Neural cell (in vitro differentiated cells): ENCODE results near the gene IRF1. TPM values are rescaled to one million over a fixed set of nuclear protein-coding genes. Genes with fewer than 3 reads are reported as not detected.

Experiments used
- H2AFZ ChIP-seq: fragments of 200-600, 300-800 bp; sonication (generic), shearing (Covaris generic); 2 replicates; pipeline ENCODE4 v1.6.0; 2014; ENCODE audit warnings: low read depth, mild to moderate bottlenecking, antibody characterized with exemption, low read length, moderate library complexity
- H3F3A ChIP-seq: fragments of 200-600 bp; shearing (Covaris generic); 2 replicates; pipeline ENCODE4 v1.6.1; 2016; ENCODE audit warnings: mild to moderate bottlenecking, moderate library complexity, mixed read lengths, antibody characterized with exemption, low read length; ENCODE audit not compliant: insufficient read depth, poor library complexity, severe bottlenecking
- H3K27ac ChIP-seq: fragments of 200-600, 300-800 bp; sonication (generic), shearing (Covaris generic); 2 replicates; pipeline ENCODE4 v1.5.1; 2014; ENCODE audit warnings: mild to moderate bottlenecking, low read length, moderate library complexity
- H3K27me3 ChIP-seq: fragments of 300-800, 200-600 bp; sonication (generic), shearing (Covaris generic); 2 replicates; pipeline ENCODE4 v1.6.0; 2014; ENCODE audit warnings: mild to moderate bottlenecking, low read depth, low read length, moderate library complexity; ENCODE audit not compliant: insufficient read depth
- H3K36me3 ChIP-seq: fragments of 300-800, 200-600 bp; sonication (generic), shearing (Covaris generic); 2 replicates; pipeline ENCODE4 v1.5.1; 2014; ENCODE audit warnings: mild to moderate bottlenecking, antibody characterized with exemption, low read length, moderate library complexity; ENCODE audit not compliant: insufficient read depth
- H3K4me2 ChIP-seq: fragments of 300-800, 200-600 bp; sonication (generic), shearing (Covaris generic); 2 replicates; pipeline ENCODE4 v1.6.0; 2014; ENCODE audit warnings: mild to moderate bottlenecking, low read length
- H3K4me3 ChIP-seq: fragments of 300-800, 200-600 bp; sonication (generic), shearing (Covaris generic); 2 replicates; pipeline ENCODE4 v1.5.1; 2014; ENCODE audit warnings: mild to moderate bottlenecking, low read length, moderate library complexity
- H3K79me2 ChIP-seq: fragments of 200-600 bp; shearing (Covaris generic); replicated peaks from 2 replicates; pipeline ENCODE4 v1.6.0; 2014; ENCODE audit warnings: mild to moderate bottlenecking, low read length, moderate library complexity; ENCODE audit not compliant: insufficient read depth
- H3K9ac ChIP-seq: fragments of 300-800, 200-600 bp; sonication (generic), shearing (Covaris generic); 2 replicates; pipeline ENCODE4 v1.6.1; 2016; ENCODE audit warnings: mild to moderate bottlenecking, low read length, mixed read lengths
- H3K9me2 ChIP-seq: fragments of 200-600 bp; shearing (Covaris generic); 2 replicates; pipeline ENCODE4 v1.6.1; 2016; ENCODE audit warnings: mild to moderate bottlenecking, low read length, mixed read lengths; ENCODE audit not compliant: insufficient read depth
- H3K9me3 ChIP-seq: fragments of 200-600, 300-800 bp; sonication (generic), shearing (Covaris generic); 2 replicates; pipeline ENCODE4 v1.6.1; 2016; ENCODE audit warnings: mild to moderate bottlenecking, mixed run types, low read length, moderate library complexity, mixed read lengths
- H4K20me1 ChIP-seq: fragments of 200-600 bp; shearing (Covaris generic); 2 replicates; pipeline ENCODE4 v1.6.1; 2016; ENCODE audit warnings: mild to moderate bottlenecking, mixed run types; ENCODE audit not compliant: insufficient read depth
- CTCF ChIP-seq: fragments of 450-650 bp; IDR thresholded peaks from 2 replicates; pipeline ENCODE4 v1.5.1; 2014; ENCODE audit warnings: antibody characterized with exemption, mild to moderate bottlenecking, moderate library complexity; ENCODE audit not compliant: poor library complexity, severe bottlenecking
- EP300 ChIP-seq: fragments of 450-650 bp; conservative IDR thresholded peaks from 2 replicates; pipeline ENCODE4 v1.6.1; 2014; ENCODE audit warnings: antibody characterized with exemption, mild to moderate bottlenecking, moderate library complexity; ENCODE audit not compliant: poor library complexity, severe bottlenecking
- EZH2 ChIP-seq: fragments of 200-600, 300-800 bp; shearing (Covaris generic), sonication (generic); IDR thresholded peaks from 2 replicates; pipeline ENCODE4 v1.6.1; 2014; ENCODE audit warnings: antibody characterized with exemption, low read length, borderline replicate concordance, mild to moderate bottlenecking; ENCODE audit not compliant: insufficient read depth, poor library complexity, severe bottlenecking
- MXI1 ChIP-seq: fragments of 450-650 bp; conservative IDR thresholded peaks from 2 replicates; pipeline ENCODE4 v1.6.1; 2014; ENCODE audit warnings: antibody characterized with exemption, mild to moderate bottlenecking; ENCODE audit not compliant: poor library complexity, severe bottlenecking
- POLR2AphosphoS5 ChIP-seq: IDR thresholded peaks from 2 replicates; pipeline ENCODE4 v1.6.1; 2012
- RAD21 ChIP-seq: fragments of 450-650 bp; conservative IDR thresholded peaks from 2 replicates; pipeline ENCODE4 v1.6.1; 2014; ENCODE audit warnings: antibody characterized with exemption, mild to moderate bottlenecking, moderate library complexity
- SMC3 ChIP-seq: fragments of 450-650 bp; conservative IDR thresholded peaks from 2 replicates; pipeline ENCODE4 v1.6.1; 2014; ENCODE audit warnings: antibody characterized with exemption, mild to moderate bottlenecking, moderate library complexity; ENCODE audit not compliant: poor library complexity
- TAF1 ChIP-seq: IDR thresholded peaks from 2 replicates; pipeline ENCODE4 v1.6.1; 2012; ENCODE audit warnings: low read depth
- polyA plus RNA-seq: library from polyadenylated mRNA; depleted of rRNA; stranded (reverse); fragments of >200 nt; gene quantifications from 2 replicates; pipeline ENCODE4 v1.2.3, GENCODE V29; 2014
- TF ChIP-seq, protein P1 (sequence below): IDR thresholded peaks from 2 replicates; pipeline ENCODE4 v1.6.1; 2012; ENCODE audit warnings: borderline replicate concordance

The IRF1 gene
- polyA plus RNA-seq, 1 donor from 2014 or later, result 0.67 TPM

GRCh38 chr5:132500244-132500930, 9.8 kb upstream of the IRF1 start:
- Histone ChIP-seq H3K27me3 (peaks cover 25% of the 10 kb centered on the region), H3K79me2 (no peaks in the 10 kb centered on the region), H2AFZ (no peak overlapping the region), H3K27ac (no peak overlapping the region), H3F3A (no peaks in the 10 kb centered on the region), H3K9me3 (no peaks in the 10 kb centered on the region), H3K9ac (no peak overlapping the region), H3K4me3 (no peak overlapping the region), H3K4me2 (no peak overlapping the region), H3K36me3 (no peaks in the 10 kb centered on the region), H3K9me2 (no peaks in the 10 kb centered on the region), H4K20me1 (no peaks in the 10 kb centered on the region)
- TF ChIP-seq, protein P1, sequence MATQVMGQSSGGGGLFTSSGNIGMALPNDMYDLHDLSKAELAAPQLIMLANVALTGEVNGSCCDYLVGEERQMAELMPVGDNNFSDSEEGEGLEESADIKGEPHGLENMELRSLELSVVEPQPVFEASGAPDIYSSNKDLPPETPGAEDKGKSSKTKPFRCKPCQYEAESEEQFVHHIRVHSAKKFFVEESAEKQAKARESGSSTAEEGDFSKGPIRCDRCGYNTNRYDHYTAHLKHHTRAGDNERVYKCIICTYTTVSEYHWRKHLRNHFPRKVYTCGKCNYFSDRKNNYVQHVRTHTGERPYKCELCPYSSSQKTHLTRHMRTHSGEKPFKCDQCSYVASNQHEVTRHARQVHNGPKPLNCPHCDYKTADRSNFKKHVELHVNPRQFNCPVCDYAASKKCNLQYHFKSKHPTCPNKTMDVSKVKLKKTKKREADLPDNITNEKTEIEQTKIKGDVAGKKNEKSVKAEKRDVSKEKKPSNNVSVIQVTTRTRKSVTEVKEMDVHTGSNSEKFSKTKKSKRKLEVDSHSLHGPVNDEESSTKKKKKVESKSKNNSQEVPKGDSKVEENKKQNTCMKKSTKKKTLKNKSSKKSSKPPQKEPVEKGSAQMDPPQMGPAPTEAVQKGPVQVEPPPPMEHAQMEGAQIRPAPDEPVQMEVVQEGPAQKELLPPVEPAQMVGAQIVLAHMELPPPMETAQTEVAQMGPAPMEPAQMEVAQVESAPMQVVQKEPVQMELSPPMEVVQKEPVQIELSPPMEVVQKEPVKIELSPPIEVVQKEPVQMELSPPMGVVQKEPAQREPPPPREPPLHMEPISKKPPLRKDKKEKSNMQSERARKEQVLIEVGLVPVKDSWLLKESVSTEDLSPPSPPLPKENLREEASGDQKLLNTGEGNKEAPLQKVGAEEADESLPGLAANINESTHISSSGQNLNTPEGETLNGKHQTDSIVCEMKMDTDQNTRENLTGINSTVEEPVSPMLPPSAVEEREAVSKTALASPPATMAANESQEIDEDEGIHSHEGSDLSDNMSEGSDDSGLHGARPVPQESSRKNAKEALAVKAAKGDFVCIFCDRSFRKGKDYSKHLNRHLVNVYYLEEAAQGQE, result no peak
- TF ChIP-seq RAD21 (no peak), EP300 (no peak), POLR2AphosphoS5 (no peak), MXI1 (no peak), SMC3 (no peak), TAF1 (no peak)

- Histone ChIP-seq H3K79me2 (no peaks in the 10 kb centered on the region), H3K27ac (no peak overlapping the region), H3K4me3 (no peak overlapping the region), H3K9me2 (no peaks in the 10 kb centered on the region), H3K36me3 (no peaks in the 10 kb centered on the region), H4K20me1 (no peaks in the 10 kb centered on the region), H3F3A (no peaks in the 10 kb centered on the region), H3K4me2 (no peak overlapping the region), H3K9ac (no peak overlapping the region), H3K9me3 (no peaks in the 10 kb centered on the region), H3K27me3 (peaks cover 28% of the 10 kb centered on the region), H2AFZ (no peak overlapping the region)
- TF ChIP-seq CTCF (no peak), RAD21 (no peak), EP300 (no peak), SMC3 (no peak), MXI1 (no peak), EZH2 (no peak), TAF1 (no peak), POLR2AphosphoS5 (no peak)
- TF ChIP-seq, protein P1, result no peak
These were observed 9.1 kb upstream of the IRF1 start for GRCh38 chr5:132499440-132500243.
